ENCODE results near the gene RBM33. TPM values are rescaled to one million over a fixed set of nuclear protein-coding genes. Genes with fewer than 3 reads are reported as not detected.

RBM33 gene
- total RNA-seq, 2 experiments from 2014 or later, result 67.6 to 81.1 TPM

DNA sequence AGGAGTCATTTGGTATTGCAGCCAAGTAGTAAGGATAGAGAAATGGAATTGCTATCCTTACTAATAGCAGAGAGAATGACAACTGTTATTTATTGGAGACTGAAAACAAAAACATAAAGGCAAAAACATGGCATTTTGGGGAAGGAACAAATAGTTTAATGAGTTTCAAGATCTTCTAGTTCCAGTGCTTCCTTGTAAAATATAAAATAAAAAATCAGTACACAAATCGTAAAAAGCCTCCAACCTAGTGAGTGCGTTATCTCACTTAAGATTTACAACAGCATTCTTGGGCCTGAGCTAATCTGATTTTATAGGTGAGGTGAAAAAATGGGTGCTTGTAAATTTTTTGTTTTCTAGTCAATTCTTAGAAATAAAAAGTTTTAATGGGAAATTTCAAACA, 3.3 kb downstream of the RBM33 start:
- CTCF ChIA-PET, result interaction anchor here (0.6 kb wide), 1 partner anchor 115 kb away, joined by 3 read pairs; no protein-coding TSS in a partner anchor
- POLR2A ChIA-PET, result no interaction called here
- Mint-ChIP-seq H3K4me3 (no peak overlapping the region), H3K4me1 (peaks cover 73% of the 10 kb centered on the region), H3K36me3 (ENCODE audit: low read depth) (peaks cover 65% of the 10 kb centered on the region), H3K27me3 (no peaks in the 10 kb centered on the region), H3K9me3 (ENCODE audit: low read depth) (peaks cover 17% of the 10 kb centered on the region), H3K27ac (no peak overlapping the region)
- ATAC-seq, result no peak
- no peak for DNase-seq
- intact Hi-C loops (cut with DNase I, micrococcal nuclease), result loop anchor here (5.0 to 10.0 kb wide), 4 partner anchors 87 to 1127 kb away; no protein-coding TSS in a partner anchor

DNA sequence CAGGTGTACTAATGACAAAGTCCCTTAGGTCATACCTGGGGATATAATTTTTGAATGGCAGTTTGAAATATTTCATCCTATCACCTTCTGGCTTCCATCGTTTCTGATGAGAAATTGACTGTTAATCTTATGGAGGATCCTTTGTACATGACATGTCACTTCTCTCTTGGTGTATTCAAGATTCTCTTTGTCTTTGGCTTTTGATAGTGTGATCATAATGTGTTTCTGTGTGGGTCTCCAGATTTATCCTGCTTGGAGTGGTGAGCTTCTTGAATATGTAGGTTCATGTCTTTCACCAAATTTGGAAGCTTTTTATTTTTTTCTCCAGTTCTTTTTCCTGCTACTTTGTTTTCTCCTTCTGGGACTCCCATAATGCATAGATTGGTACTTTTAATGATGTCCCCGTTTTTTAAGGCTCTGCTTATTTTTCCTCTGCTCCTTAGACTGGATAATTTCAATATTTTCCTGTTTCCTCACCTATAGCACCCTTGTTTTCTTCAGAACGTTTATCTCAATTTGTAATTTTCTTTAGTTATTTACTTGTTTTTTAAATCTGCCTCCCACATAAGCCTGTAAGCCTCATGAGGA, 4.4 kb downstream of the RBM33 start:
- H3K36me3 Mint-ChIP-seq (ENCODE audit: low read depth), result peaks cover 60% of the 10 kb centered on the region
- peaks cover 17% of the 10 kb centered on the region for H3K9me3 Mint-ChIP-seq (ENCODE audit: low read depth)
- ChIA-PET CTCF (interaction anchor here (0.6 to 0.8 kb wide), 3 partner anchors 109 to 1475 kb away, joined by 3 read pairs; no protein-coding TSS in a partner anchor), POLR2A (no interaction called here)
- no peak overlapping the region for H3K4me3 Mint-ChIP-seq
- no peak for ATAC-seq
- DNase-seq, result no peak
- intact Hi-C loops (cut with DNase I, micrococcal nuclease), result loop anchor here (5.0 to 10.0 kb wide), 4 partner anchors 86 to 1126 kb away; no protein-coding TSS in a partner anchor
- H3K4me1 Mint-ChIP-seq, result peaks cover 77% of the 10 kb centered on the region
- H3K27me3 Mint-ChIP-seq, result no peaks in the 10 kb centered on the region
- H3K27ac Mint-ChIP-seq, result no peak overlapping the region

DNA sequence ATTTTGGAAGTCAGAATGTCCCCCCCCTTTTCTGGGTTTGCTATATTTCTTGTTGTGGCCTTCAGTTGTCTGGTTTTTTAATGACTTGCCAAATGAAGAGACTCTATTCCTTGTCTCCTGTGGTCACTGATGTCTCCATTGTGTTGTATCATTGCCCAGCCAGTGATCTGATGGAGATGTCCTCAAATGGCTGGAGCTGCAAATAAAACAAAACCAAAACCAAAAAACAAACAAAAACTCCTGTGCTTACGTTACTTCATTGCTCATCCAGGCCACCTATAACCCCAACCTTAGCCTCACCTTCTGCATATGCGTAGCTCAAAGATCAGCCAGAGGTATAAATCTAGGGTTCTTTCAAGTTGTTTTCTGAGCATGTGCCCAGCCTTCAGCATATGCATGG, 5.1 kb downstream of the RBM33 start:
- Mint-ChIP-seq H3K27ac (no peak overlapping the region), H3K4me3 (no peak overlapping the region), H3K36me3 (ENCODE audit: low read depth) (peaks cover 61% of the 10 kb centered on the region), H3K9me3 (ENCODE audit: low read depth) (peaks cover 17% of the 10 kb centered on the region), H3K27me3 (no peaks in the 10 kb centered on the region), H3K4me1 (peaks cover 85% of the 10 kb centered on the region)
- intact Hi-C loops (cut with DNase I, micrococcal nuclease), result loop anchor here (5.0 to 10.0 kb wide), 4 partner anchors 85 to 1125 kb away; no protein-coding TSS in a partner anchor
- POLR2A ChIA-PET, result no interaction called here
- no peak for ATAC-seq
- DNase-seq, result no peak
- CTCF ChIA-PET, result interaction anchor here (0.8 to 1.2 kb wide), 3 partner anchors 15 to 296 kb away, joined by 3 to 5 read pairs (median 3); no protein-coding TSS in a partner anchor

DNA sequence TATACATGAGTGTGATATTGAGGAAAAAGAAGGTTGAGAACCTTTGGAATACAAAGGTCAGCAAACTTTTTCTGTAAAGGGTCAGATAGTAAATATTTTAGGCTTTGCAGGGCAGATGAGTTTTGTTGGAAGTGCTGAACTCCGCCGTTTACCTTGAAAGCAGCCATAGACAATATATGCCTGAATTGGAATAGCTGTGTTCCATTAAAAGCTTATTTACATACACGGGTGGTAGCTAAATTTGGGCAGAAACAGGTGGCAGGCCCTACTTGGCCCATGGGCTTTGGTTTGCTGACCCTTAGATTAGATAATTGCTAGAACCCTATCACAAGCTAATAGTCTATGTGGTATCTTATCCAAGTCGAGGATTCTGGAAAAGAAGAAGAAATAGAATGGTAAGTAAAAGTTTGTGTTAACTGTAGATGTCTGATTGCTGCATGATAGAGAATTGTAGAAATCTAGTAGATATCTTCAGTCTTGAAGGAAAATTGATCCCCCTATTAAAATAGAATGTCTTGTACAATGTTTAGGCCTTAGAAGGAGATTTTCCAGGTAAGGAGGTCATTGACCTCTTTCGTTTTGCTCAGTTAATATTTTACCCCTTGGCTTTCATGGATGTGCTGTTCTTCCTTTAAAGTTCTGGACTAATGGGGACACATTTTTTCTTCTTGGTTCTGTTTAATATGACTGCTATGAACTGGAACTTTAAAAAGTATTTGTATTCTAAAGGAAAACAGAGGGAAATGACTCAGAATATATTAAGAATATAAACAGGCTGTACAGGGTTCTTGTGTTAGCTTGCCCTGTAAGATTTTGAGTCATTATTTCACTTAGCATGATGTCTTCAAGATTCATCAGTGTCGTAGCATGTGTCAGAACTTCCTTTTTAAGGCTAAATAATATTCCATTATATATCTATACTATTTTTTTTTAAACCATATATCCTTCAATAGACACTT, 8.0 kb downstream of the RBM33 start:
- Mint-ChIP-seq H3K27me3 (no peaks in the 10 kb centered on the region), H3K4me3 (no peak overlapping the region), H3K4me1 (peaks cover 79% of the 10 kb centered on the region), H3K27ac (peak overlapping the region; percentile 9), H3K36me3 (ENCODE audit: low read depth) (peaks cover 42% of the 10 kb centered on the region), H3K9me3 (ENCODE audit: low read depth) (peaks cover 17% of the 10 kb centered on the region)
- CTCF ChIA-PET, result interaction anchor here (1.2 to 1.6 kb wide), 2 partner anchors 8 to 54 kb away, joined by 3 to 6 read pairs; no protein-coding TSS in a partner anchor
- POLR2A ChIA-PET, result interaction anchor here (0.9 kb wide), 1 partner anchor 8 kb away, joined by 3 read pairs; the partner anchor contains the start of gene RBM33
- intact Hi-C loops (cut with DNase I, micrococcal nuclease), result no loop called here
- DNase-seq, result no peak
- ATAC-seq, result peak; percentile 58

DNA sequence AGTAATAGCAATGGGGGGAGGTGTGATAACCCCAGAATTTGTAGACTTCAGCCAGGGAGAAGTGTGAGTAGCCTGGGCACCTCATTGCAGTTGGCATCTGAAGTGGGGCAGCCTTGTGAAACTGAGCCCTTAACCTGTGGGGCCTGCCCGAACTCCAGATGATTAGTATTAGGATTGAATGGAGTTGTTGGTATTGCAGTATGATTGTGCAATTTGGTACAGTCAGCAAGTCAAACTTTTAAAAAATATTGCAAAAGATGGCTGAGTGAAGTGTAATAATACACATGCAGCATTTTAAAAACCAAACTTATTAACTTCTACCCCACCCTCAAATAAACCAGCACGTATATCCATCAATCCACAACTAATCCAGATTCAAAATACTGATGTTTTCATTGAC, 9.3 kb downstream of the RBM33 start:
- peaks cover 76% of the 10 kb centered on the region for H3K4me1 Mint-ChIP-seq
- peaks cover 9% of the 10 kb centered on the region for H3K9me3 Mint-ChIP-seq (ENCODE audit: low read depth)
- H3K27me3 Mint-ChIP-seq, result no peaks in the 10 kb centered on the region
- peak overlapping the region; percentile 38 for H3K27ac Mint-ChIP-seq
- ChIA-PET POLR2A (no interaction called here), CTCF (no interaction called here)
- peaks cover 29% of the 10 kb centered on the region for H3K36me3 Mint-ChIP-seq (ENCODE audit: low read depth)
- no peak overlapping the region for H3K4me3 Mint-ChIP-seq
- ATAC-seq (no peak), DNase-seq (no peak)
- intact Hi-C loops (cut with DNase I, micrococcal nuclease), result no loop called here

DNA sequence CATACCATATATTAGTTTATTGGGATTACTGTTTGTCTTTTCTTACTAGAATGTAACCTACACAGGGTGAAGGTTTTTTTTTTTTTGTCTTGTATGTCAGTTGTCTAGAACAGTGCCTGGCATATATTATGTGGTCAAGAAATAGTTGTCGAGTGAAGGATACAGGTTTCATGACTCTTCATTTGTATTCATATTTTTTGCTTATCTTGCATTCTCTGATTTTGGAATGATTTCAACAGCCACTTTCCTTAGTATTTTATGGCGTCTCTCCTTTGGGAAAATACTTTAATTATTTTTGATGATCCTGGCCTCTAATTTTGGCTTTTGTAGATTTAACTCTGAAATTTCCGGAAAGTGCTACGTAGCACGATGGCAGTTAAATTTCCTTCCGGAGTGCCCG, 12.4 kb downstream of the RBM33 start:
- peaks cover 79% of the 10 kb centered on the region for H3K4me1 Mint-ChIP-seq
- peaks cover 15% of the 10 kb centered on the region for H3K36me3 Mint-ChIP-seq (ENCODE audit: low read depth)
- ATAC-seq (no peak), DNase-seq (no peak)
- intact Hi-C loops (cut with DNase I, micrococcal nuclease), result no loop called here
- no peaks in the 10 kb centered on the region for H3K9me3 Mint-ChIP-seq (ENCODE audit: low read depth)
- ChIA-PET CTCF (interaction anchor here (1.0 to 1.6 kb wide), 2 partner anchors 20 to 58 kb away, joined by 4 to 5 read pairs; no protein-coding TSS in a partner anchor), POLR2A (no interaction called here)
- H3K4me3 Mint-ChIP-seq, result no peak overlapping the region
- no peak overlapping the region for H3K27ac Mint-ChIP-seq
- no peaks in the 10 kb centered on the region for H3K27me3 Mint-ChIP-seq

DNA sequence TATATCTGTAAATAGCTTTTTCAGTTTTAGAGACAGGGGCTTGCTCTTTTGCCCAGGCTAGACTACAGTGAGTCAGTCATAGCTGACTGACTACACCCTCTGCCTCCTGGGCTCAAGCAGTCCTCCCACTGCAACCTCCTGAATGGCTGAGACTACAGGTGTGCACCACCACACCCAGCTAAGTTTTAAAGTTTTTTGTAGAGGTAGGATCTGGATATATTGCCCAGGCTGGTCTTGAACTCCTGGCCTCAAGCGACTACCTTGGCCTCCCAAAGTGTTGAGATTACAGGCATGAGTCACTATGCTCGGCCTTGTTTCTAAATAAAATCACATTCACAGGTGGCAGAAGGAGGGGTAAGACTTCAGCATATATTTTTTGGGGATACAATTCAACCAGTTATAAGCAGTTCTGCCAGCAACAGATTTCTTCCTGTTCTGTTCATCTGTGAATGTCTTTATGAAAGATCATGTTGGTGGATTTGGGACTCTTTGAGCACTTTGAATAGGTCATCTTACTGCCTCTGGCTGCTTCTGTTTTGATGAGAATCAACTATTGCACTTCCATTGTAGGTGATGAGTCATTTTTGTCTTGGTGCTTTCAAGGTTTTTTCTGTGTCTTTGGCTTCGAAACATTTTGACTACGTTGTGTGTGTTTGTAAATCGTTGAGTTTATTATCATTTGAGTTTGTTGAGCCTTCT, 15.7 kb downstream of the RBM33 start:
- H3K4me1 Mint-ChIP-seq, result peaks cover 79% of the 10 kb centered on the region
- DNase-seq (peak; percentile 19), ATAC-seq (peak; percentile 88)
- peak overlapping the region; percentile 77 for H3K27ac Mint-ChIP-seq
- H3K27me3 Mint-ChIP-seq, result no peaks in the 10 kb centered on the region
- H3K9me3 Mint-ChIP-seq (ENCODE audit: low read depth), result no peaks in the 10 kb centered on the region
- H3K36me3 Mint-ChIP-seq (ENCODE audit: low read depth), result peaks cover 16% of the 10 kb centered on the region
- ChIA-PET POLR2A (no interaction called here), CTCF (interaction anchor here (0.6 to 0.8 kb wide), 2 partner anchors 9 to 569 kb away, joined by 3 read pairs; no protein-coding TSS in a partner anchor)
- H3K4me3 Mint-ChIP-seq, result peak overlapping the region; percentile 28
- intact Hi-C loops (cut with DNase I, micrococcal nuclease), result loop anchor here (1.0 to 2.0 kb wide), 2 partner anchors 15 to 16 kb away; partner anchors contain the start of gene RBM33 (in 2 of the 2)

DNA sequence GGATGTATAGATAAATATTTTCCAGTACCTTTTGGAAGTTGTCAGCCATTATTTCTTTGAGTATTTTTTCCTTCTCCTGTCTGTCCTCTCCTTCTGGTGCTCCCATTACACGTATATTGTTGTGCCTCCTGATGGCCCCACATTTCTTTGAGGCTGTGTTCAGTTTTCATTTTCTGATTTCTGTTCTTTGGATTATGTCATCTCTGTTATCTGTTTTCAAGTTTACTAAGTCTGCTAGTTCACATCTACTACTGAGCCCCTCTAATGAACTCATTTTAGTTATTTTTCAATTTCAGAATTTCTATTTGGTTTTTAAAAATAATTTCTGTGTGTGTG, 16.3 kb downstream of the RBM33 start:
- H3K4me3 Mint-ChIP-seq, result peak overlapping the region; percentile 28
- DNase-seq, result no peak

DNA sequence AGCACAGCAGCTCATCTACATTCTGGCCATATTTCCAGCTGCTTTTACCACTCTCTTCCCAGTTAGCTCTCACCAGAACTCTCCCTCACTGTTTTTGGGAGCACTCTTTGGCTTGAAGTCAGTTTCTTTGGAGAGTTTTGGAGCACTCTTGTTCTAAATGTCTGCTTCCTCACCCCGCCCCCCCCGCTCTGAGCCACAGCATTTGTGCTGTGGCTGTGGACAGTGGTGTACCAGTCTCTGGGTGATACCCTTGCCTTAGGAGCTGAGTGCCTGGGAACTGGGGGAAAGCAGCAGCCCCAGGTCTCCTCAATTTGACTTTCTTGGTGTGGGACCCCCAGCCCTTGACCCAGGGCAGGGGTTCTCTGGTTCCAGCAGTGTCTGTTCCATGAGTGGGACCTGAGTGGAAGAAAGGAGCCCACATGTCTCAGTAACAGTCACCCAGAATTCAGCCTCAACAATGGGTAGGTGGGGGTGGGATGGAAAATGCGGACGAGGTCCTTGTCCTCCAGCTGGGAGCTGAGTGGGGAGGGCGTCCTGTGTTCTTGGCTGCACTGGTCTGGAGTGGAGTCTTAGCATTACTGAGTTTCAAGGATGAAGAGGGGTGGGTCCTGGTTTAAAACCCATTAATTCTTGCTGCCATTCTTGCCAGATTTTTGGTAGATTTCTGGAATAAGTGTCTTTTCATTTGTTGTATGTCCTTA, 18.0 kb downstream of the RBM33 start:
- ChIA-PET CTCF (interaction anchor here (0.6 to 1.2 kb wide), 4 partner anchors 23 to 249 kb away, joined by 3 to 6 read pairs (median 3); no protein-coding TSS in a partner anchor), POLR2A (no interaction called here)
- Mint-ChIP-seq H3K27ac (no peak overlapping the region), H3K4me1 (peaks cover 86% of the 10 kb centered on the region), H3K9me3 (ENCODE audit: low read depth) (no peaks in the 10 kb centered on the region), H3K27me3 (no peaks in the 10 kb centered on the region), H3K36me3 (ENCODE audit: low read depth) (peaks cover 24% of the 10 kb centered on the region), H3K4me3 (no peak overlapping the region)
- ATAC-seq (no peak), DNase-seq (no peak)
- intact Hi-C loops (cut with DNase I, micrococcal nuclease), result no loop called here

More for the DNA sequence above, 16.3 kb downstream of the RBM33 start:
- ChIA-PET POLR2A (no interaction called here), CTCF (no interaction called here)
- Mint-ChIP-seq H3K27ac (peak overlapping the region; percentile 77), H3K27me3 (no peaks in the 10 kb centered on the region), H3K9me3 (ENCODE audit: low read depth) (no peaks in the 10 kb centered on the region), H3K4me1 (peaks cover 83% of the 10 kb centered on the region), H3K36me3 (ENCODE audit: low read depth) (peaks cover 20% of the 10 kb centered on the region)
- intact Hi-C loops (cut with DNase I, micrococcal nuclease), result loop anchor here (1.0 to 2.0 kb wide), 2 partner anchors 16 kb away; partner anchors contain the start of gene RBM33 (in 2 of the 2)
- peak; percentile 57 for ATAC-seq

DNA sequence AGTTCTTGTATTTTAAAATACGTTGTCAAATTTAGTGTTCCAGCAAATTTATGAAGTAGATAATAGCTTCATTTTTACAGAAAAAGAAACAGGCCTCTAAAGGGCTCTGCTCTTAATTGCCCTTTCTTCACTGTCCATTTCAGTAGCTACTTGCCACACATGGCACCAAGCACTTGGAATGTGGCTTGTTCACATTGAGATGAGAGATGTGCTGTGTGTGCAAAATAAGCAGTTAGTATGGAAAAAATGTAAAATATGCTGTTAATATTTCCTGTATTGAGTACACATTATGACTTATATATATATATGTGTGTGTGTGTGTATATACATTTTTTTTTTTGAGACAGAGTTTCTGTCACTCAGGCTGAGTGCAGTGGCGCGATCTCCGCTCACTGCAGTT, 19.5 kb downstream of the RBM33 start:
- CTCF ChIA-PET, result interaction anchor here (1.0 to 1.4 kb wide), 3 partner anchors 14 to 292 kb away, joined by 4 to 5 read pairs (median 4); no protein-coding TSS in a partner anchor
- no peak overlapping the region for H3K4me3 Mint-ChIP-seq
- H3K9me3 Mint-ChIP-seq (ENCODE audit: low read depth), result no peaks in the 10 kb centered on the region
- ATAC-seq, result no peak
- no peak overlapping the region for H3K27ac Mint-ChIP-seq
- intact Hi-C loops (cut with DNase I, micrococcal nuclease), result no loop called here
- peaks cover 86% of the 10 kb centered on the region for H3K4me1 Mint-ChIP-seq
- POLR2A ChIA-PET, result no interaction called here
- no peaks in the 10 kb centered on the region for H3K27me3 Mint-ChIP-seq
- DNase-seq, result no peak
- peaks cover 26% of the 10 kb centered on the region for H3K36me3 Mint-ChIP-seq (ENCODE audit: low read depth)
